Heart right ventricle (tissue), 16 donors: ENCODE data around the gene PERM1. TPM values are rescaled to one million over a fixed set of nuclear protein-coding genes. Genes with fewer than 3 reads are reported as not detected.
"Not testable (repeated sequence)": the region's sequence is repeated elsewhere in the genome, so short reads cannot be mapped to it uniquely, and the experiment has no call there.

Experiments used
- ATAC-seq, 8 donors: fragments of 200-7000 bp; cut with Tn5 transposase; one replicate each; pipeline ENCODE4 v1.9.1; 2020; ENCODE audit warnings: mild to moderate bottlenecking in 8 of 8, moderate library complexity in 8 of 8, moderate number of reproducible peaks in 1 of 8
- DNase-seq, 2 donors: peaks; one replicate each; pipeline ENCODE4 v3.0.0-alpha.2; 2020
- H3K27ac ChIP-seq, 10 donors: fragments of 200-600 bp; sonication (generic) in 2 of 10; one replicate each; pipeline versions ENCODE4 v1.5.0 to v1.8.0; 2020 to 2022; ENCODE audit warnings: mild to moderate bottlenecking in 3 of 10
- H3K27me3 ChIP-seq, 7 donors: fragments of 200-600 bp; one replicate each; pipeline ENCODE4 v1.8.0; 2021 to 2022; ENCODE audit warnings: mild to moderate bottlenecking in 2 of 7
- H3K36me3 ChIP-seq, 9 donors: fragments of 200-600 bp; sonication (generic) in 1 of 9; one replicate each; pipeline versions ENCODE4 v1.5.0 to v1.8.0; 2020 to 2022; ENCODE audit warnings: mild to moderate bottlenecking in 2 of 9
- H3K4me1 ChIP-seq, 9 donors: fragments of 200-600 bp; sonication (generic) in 1 of 9; one replicate each; pipeline versions ENCODE4 v1.5.0 to v1.8.0; 2020 to 2022; ENCODE audit warnings: mild to moderate bottlenecking in 4 of 9
- H3K4me3 ChIP-seq, 10 donors: fragments of 200-600 bp; sonication (generic) in 2 of 10; one replicate each; pipeline versions ENCODE4 v1.5.0 to v1.8.0; 2020 to 2022; ENCODE audit warnings: mild to moderate bottlenecking in 7 of 10, moderate library complexity in 2 of 10
- H3K9me3 ChIP-seq, 11 donors: fragments of 200-600 bp in 10 of 11; sonication (generic) in 2 of 11; one replicate each; pipeline versions ENCODE4 v1.5.0 to v1.8.0; 2013 to 2022; ENCODE audit warnings: mild to moderate bottlenecking in 2 of 11, control low read depth in 1 of 11, moderate library complexity in 1 of 11
- CTCF ChIP-seq, 9 donors: fragments of 200-600 bp; sonication (generic) in 2 of 9; IDR thresholded peaks; one replicate each; pipeline versions ENCODE4 v1.5.0 to v1.8.0; 2021 to 2022; ENCODE audit warnings: antibody characterized with exemption in 9 of 9, mild to moderate bottlenecking in 5 of 9, moderate library complexity in 1 of 9
- WGBS, 2 donors: extraction: QIAGEN DNeasy Blood & Tissue Kit; methylation state at CpG; one replicate each; pipeline ENCODE4 v1.1.7; 2013; ENCODE audit warnings: inconsistent platforms in 1 of 2; 5-methylcytosine and 5-hydroxymethylcytosine counted together
- intact Hi-C, 10 donors: fragments of 100-400 bp; cut with DNase I; formaldehyde crosslinking; loops; one replicate each; pipeline versions ENCODE4 v1.11.1 to v1.14.2; 2022
- polyA plus RNA-seq, 2 donors: library from polyadenylated mRNA; stranded (reverse); fragments of 200-250 nt; gene quantifications; one replicate each; pipeline ENCODE4 v1.2.3, GENCODE V29; 2013
- total RNA-seq, 10 donors: library from RNA; stranded (reverse); fragmentation: NEBNext Ultra II Directional in 3 of 10; extraction: Animal tissue kit (Norgen Biotek cat#: 25700) in 3 of 10; gene quantifications; one replicate each; pipeline versions ENCODE4 v1.2.1 to v1.2.4, GENCODE V29; 2021 to 2023
- donor health status: Arrhythmogenic right ventricular cardiomyopathy.
- donor health status: ischemic (EF 13 %, LVEDD 7.1; RV severe dilation, severe dysfunction).
- donor health status: healthy with polysubstance abuse.
- donor health status: DM: no; HTN: yes; CAD: no.
- donor health status: DM: no; HTN: no; CAD: no.
- donor health status: ischemic (EF 25% LVEDD 6.9; RV normal size, moderate dysfunction).
- donor health status: ischemic (EF 25% LVEDD 5.7; RV mildly dilated, moderate dysfunction).
- donor health status: healthy.
- donor health status: DM: yes; HTN: yes; CAD: no.
- donor health status: Ischemic cardiomyopathy.
- donor health status: ischemic (EF 35%, LVEDD 5.7; RV mildly dilated, moderate dysfunction).
- donor health status: nonischemic (EF 11% LVEDD 7.7; RV severe dilation, severe dysfunction).
- donor health status: DM: yes; HTN: yes; CAD: no.
- donor health status: PGD.
- donor health status: ischemic (EF 29% LVEDD 5.4; RV normal size, mild dysfunction).
- donor health status: nonischemic (EF 23%, LVEDD 6.1; RV moderate dilation, normal function).

The PERM1 gene
- total and polyA plus RNA-seq, 12 donors: 55.1 to 513 (median 122) TPM

- intact Hi-C loops: loop anchor here in 1 of 10 donors (10.0 kb wide), 1 partner anchor 274 kb away; no protein-coding TSS in a partner anchor
- TF ChIP-seq CTCF (IDR thresholded peaks at IDR 0.05): no peak
- peak overlapping the region; percentile 63 to 95 (median 78) for H3K4me3 ChIP-seq
- peaks cover 0 to 3% (median 0%) of the 10 kb centered on the region in 9 donors for H3K36me3 ChIP-seq
- H3K9me3 ChIP-seq: no peaks in the 10 kb centered on the region
- peaks cover 20 to 57% (median 29%) of the 10 kb centered on the region in 9 donors for H3K4me1 ChIP-seq
- 1% methylated on average over 25 to 55 of the region's 59 CpGs for WGBS, 2 donors
- DNase-seq (no peak), ATAC-seq (peak in 3 of 8 donors; percentile 4 to 8 (median 6))
- H3K27me3 ChIP-seq: peaks cover 0 to 39% (median 0%) of the 10 kb centered on the region in 7 donors
- peak overlapping the region; percentile 52 to 98 (median 96) for H3K27ac ChIP-seq
Observed at GRCh38 chr1:1020415-1021009, 38.6 kb upstream of the PERM1 start.

GRCh38 chr1:1020000-1020404, 38.1 kb upstream of the PERM1 start, which contains the start of gene AGRN:
Gene AGRN (plus strand): TSS chr1:1020120. CDS start chr1:1020173, 53 bp downstream.
- intact Hi-C loops: loop anchor here in 3 of 10 donors (5.0 to 10.0 kb wide), 4 partner anchors 42 to 275 kb away; partner anchors contain the start of gene C1orf159 (in 1 of the 3)
- peak in 7 of 8 donors; percentile 18 to 66 (median 35) for ATAC-seq
- H3K27ac ChIP-seq: peak within 1 kb of the TSS; percentile 70 to 98 (median 96)

GRCh38 chr1:1019122-1019999, 37.5 kb upstream of the PERM1 start:
- peak overlapping the region; percentile 70 to 98 (median 96) for H3K27ac ChIP-seq
- H3K4me3 ChIP-seq: peak overlapping the region in 9 of 10 donors; percentile 67 to 95 (median 78)
- 4% methylated on average over 48 to 56 of the region's 91 CpGs for WGBS, 2 donors
- peaks cover 0 to 3% (median 0%) of the 10 kb centered on the region in 9 donors for H3K36me3 ChIP-seq
- TF ChIP-seq CTCF (IDR thresholded peaks at IDR 0.05): peak; percentile 46 to 72 (median 57)
- DNase-seq (peak; percentile 78 to 88), ATAC-seq (peak; percentile 69 to 94 (median 86))
- intact Hi-C loops: loop anchor here in 2 of 10 donors (5.0 to 10.0 kb wide), 3 partner anchors 43 to 98 kb away; partner anchors contain the start of gene C1orf159 (in 1 of the 2)
- peaks cover 0 to 39% (median 0%) of the 10 kb centered on the region in 7 donors for H3K27me3 ChIP-seq
- no peaks in the 10 kb centered on the region for H3K9me3 ChIP-seq
- peaks cover 18 to 56% (median 29%) of the 10 kb centered on the region in 9 donors for H3K4me1 ChIP-seq

More at GRCh38 chr1:1020000-1020404, 38.1 kb upstream of the PERM1 start, which contains the start of gene AGRN:
- DNase-seq: peak in 1 of 2 donors; percentile 70
- H3K4me3 ChIP-seq: peak within 1 kb of the TSS; percentile 63 to 95 (median 78)
- peaks cover 19 to 56% (median 28%) of the 10 kb centered on the region in 9 donors for H3K4me1 ChIP-seq
- peaks cover 0 to 3% (median 0%) of the 10 kb centered on the region in 9 donors for H3K36me3 ChIP-seq
- H3K27me3 ChIP-seq: peaks cover 0 to 39% (median 0%) of the 10 kb centered on the region in 7 donors
- 0 to 1% methylated on average over 29 to 51 of the region's 58 CpGs for WGBS, 2 donors
- no peaks in the 10 kb centered on the region for H3K9me3 ChIP-seq
- TF ChIP-seq CTCF (IDR thresholded peaks at IDR 0.05): no peak

DNA sequence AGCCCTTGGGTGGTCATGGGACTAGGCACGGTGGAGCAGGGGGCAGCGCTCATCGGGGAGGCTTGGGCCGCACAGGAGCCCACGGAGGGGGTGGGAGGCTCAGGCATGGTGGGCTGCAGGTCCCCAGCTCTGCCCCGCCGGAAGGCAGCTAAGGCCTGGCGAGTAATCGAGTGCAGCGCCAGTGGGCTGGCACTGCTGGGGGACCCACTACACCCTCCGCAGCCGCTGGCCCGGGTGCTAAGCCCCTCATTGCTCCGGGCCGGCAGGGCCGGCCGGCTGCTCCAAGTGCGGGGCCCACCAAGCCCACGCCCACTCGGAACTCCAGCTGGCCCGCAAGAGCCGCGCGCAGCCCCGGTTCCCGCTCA, 36.4 kb upstream of the PERM1 start:
- WGBS, 2 donors: 93 to 99% methylated on average over 18 to 26 of the region's 26 CpGs
- H3K4me3 ChIP-seq, H3K27ac ChIP-seq, ATAC-seq, H3K9me3 ChIP-seq, H3K36me3 ChIP-seq: not testable (repeated sequence)
- Histone ChIP-seq H3K4me1 (peaks cover 19 to 55% (median 32%) of the 10 kb centered on the region in 9 donors), H3K27me3 (peaks cover 0 to 33% (median 0%) of the 10 kb centered on the region in 7 donors)
- intact Hi-C loops: loop anchor here in 2 of 10 donors (5.0 to 10.0 kb wide), 3 partner anchors 44 to 99 kb away; partner anchors contain the start of gene C1orf159 (in 1 of the 2)
- peak in 1 of 2 donors; percentile 14 for DNase-seq

- H3K27ac ChIP-seq, DNase-seq, ATAC-seq, H3K4me3 ChIP-seq, H3K9me3 ChIP-seq, H3K36me3 ChIP-seq: not testable (repeated sequence)
- peaks cover 0 to 26% (median 0%) of the 10 kb centered on the region in 7 donors for H3K27me3 ChIP-seq
- H3K4me1 ChIP-seq: peaks cover 19 to 51% (median 32%) of the 10 kb centered on the region in 9 donors
- intact Hi-C loops: loop anchor here in 2 of 10 donors (5.0 to 10.0 kb wide), 3 partner anchors 45 to 100 kb away; partner anchors contain the start of gene C1orf159 (in 1 of the 2)
- 81 to 82% methylated on average over 17 of the region's 17 CpGs for WGBS, 2 donors
Observed at GRCh38 chr1:1017397-1018320, 35.8 kb upstream of the PERM1 start.
